Stomach smooth muscle (tissue), 2 donors: Measurements from ENCODE around the gene CD9.

ENCODE experiments used
- H3K27ac ChIP-seq: one replicate; pipeline ENCODE4 v1.7.0; 2013; ENCODE audit warnings: mild to moderate bottlenecking, low read length, inconsistent platforms
- H3K27me3 ChIP-seq, 2 donors: one replicate each; pipeline ENCODE4 v1.7.0; 2013; ENCODE audit warnings: low read length in 2 of 2; ENCODE audit not compliant: insufficient read depth in 2 of 2, control insufficient read depth in 1 of 2
- H3K36me3 ChIP-seq, 2 donors: one replicate each; pipeline ENCODE4 v1.7.0; 2013; ENCODE audit warnings: low read length in 2 of 2; ENCODE audit not compliant: control insufficient read depth in 2 of 2, insufficient read depth in 2 of 2
- H3K4me1 ChIP-seq: one replicate; pipeline ENCODE4 v1.7.0; 2013; ENCODE audit warnings: low read length; ENCODE audit not compliant: control insufficient read depth, insufficient read depth
- H3K4me3 ChIP-seq, 2 donors: one replicate each; pipeline ENCODE4 v1.7.0; 2013; ENCODE audit warnings: low read length in 2 of 2
- H3K9ac ChIP-seq, 2 donors: one replicate each; pipeline ENCODE4 v1.7.0; 2013; ENCODE audit warnings: low read length in 2 of 2, mild to moderate bottlenecking in 1 of 2
- H3K9me3 ChIP-seq, 2 donors: one replicate each; pipeline ENCODE4 v1.7.0; 2013; ENCODE audit warnings: low read length in 2 of 2; ENCODE audit not compliant: control insufficient read depth in 2 of 2
- donor health status: healthy.
- donor health status: Pancreatic carcinoma.

CD9 gene

DNA sequence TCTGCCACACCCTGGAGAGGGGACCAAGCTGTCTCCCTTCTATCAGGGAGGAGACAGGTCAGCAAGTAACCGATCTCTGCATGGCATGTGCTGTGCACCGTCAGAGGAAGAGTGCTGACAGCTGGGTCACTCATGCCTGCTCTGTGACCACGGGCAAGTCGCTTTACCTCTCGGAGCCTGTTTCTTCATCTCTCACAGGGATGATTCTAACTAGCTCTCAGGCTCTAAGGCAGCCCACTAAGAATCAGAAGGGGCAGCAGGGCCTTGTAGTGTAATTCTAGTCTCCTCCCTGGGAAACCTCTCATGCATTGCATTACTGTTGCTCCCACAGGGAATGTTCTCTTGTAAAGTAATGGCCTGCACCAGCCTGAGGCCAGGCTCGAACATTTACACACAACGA is 11.9 kb downstream of the CD9 start:
- Histone ChIP-seq H3K36me3 (peaks cover 0 to 6% of the 10 kb centered on the region in 2 donors), H3K27ac (peak overlapping the region; percentile 98), H3K9ac (peak overlapping the region; percentile 43 to 51)

DNA sequence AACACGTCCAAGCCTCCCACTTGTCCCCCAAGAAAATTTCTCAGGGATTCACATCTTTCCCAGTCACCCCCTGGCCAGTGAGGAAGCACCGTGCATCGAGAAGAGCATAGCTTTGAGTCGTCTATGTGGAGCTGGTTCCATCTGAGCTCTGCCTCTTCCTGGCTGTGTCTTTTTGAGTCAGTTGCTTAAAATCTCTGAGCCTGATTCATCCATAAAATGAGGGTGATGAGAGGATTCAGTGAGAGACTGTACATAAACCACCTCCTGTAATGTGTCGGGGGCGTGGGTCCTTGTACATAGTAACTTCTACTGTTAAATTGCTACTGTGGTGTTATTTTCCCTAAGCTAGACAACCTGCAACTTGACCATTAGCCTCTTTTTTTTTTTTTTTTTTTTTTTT is 13.8 kb downstream of the CD9 start:
- peaks cover 90% of the 10 kb centered on the region for H3K4me1 ChIP-seq
- no peaks in the 10 kb centered on the region for H3K27me3 ChIP-seq
- H3K36me3 ChIP-seq: peaks cover 0 to 6% of the 10 kb centered on the region in 2 donors
- H3K9me3 ChIP-seq: no peaks in the 10 kb centered on the region
- H3K9ac ChIP-seq: peak overlapping the region in 1 of 2 donors; percentile 55
- H3K4me3 ChIP-seq: no peak overlapping the region
- peak overlapping the region; percentile 98 for H3K27ac ChIP-seq

More for the DNA sequence above, 11.9 kb downstream of the CD9 start:
- H3K27me3 ChIP-seq: no peaks in the 10 kb centered on the region
- no peaks in the 10 kb centered on the region for H3K9me3 ChIP-seq
- peak overlapping the region in 1 of 2 donors; percentile 44 for H3K4me3 ChIP-seq
- peaks cover 84% of the 10 kb centered on the region for H3K4me1 ChIP-seq

DNA sequence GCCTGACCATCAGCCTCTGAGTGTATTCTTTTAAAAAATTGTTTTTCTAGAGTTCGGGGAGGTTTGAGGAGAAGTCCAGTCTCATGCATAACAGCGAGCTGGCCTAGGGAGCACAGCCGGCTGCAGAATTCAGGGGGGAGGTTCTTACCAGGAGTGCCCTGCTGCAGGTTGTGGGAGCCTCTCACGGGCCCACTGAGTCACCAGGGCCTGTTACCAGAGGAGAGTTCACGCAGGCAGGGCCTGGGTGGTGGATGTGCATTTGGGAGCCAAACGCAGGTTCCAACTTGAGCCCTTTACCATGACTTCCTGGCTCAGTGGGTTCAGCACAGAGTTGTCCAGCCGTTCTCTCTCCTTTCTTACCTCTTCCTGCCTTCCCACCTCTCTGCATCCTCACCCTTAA is 14.4 kb downstream of the CD9 start:
- Histone ChIP-seq H3K27ac (peak overlapping the region; percentile 98), H3K27me3 (no peaks in the 10 kb centered on the region), H3K36me3 (peaks cover 0 to 4% of the 10 kb centered on the region in 2 donors), H3K9ac (peak overlapping the region; percentile 57 to 80), H3K4me1 (peaks cover 88% of the 10 kb centered on the region), H3K4me3 (peak overlapping the region in 1 of 2 donors; percentile 8), H3K9me3 (no peaks in the 10 kb centered on the region)

DNA sequence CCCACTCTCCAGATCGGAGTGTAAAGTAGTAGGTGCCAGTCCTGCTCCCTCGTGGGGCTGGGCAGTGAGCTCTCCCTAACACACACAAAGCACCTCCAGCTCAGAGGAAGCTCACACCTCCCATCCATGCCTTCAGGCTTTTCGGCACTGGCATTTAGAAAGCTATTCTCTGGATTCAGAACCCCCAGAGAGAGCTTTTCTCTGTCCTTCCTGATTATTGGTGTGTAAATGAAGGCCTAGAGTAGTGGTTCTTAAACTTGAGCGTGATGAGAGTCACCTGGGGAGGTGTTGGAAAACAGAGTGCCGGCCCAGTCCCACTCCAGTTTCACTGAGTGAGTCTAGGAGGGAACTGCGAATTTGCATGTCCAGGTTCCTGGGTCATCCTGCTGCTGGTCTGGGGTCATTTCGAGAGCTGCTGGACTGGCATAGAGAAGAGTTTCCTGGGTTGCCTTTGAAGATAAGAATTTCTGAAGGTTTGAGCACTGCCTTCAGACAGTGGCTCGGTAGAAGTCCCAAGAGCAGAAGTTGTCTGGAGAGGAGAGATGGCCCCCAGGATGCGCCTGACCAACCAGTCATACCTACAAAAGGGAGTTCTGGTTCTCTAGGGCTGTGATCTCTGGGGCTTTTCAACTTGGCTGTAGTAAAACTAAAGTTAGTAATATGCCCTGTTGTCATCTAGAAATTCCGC is 15.1 kb downstream of the CD9 start:
- Histone ChIP-seq H3K9me3 (no peaks in the 10 kb centered on the region), H3K9ac (peak overlapping the region; percentile 57 to 80), H3K27me3 (no peaks in the 10 kb centered on the region), H3K4me3 (peak overlapping the region; percentile 13 to 40), H3K4me1 (peaks cover 89% of the 10 kb centered on the region), H3K36me3 (peaks cover 0 to 5% of the 10 kb centered on the region in 2 donors), H3K27ac (peak overlapping the region; percentile 98)

DNA sequence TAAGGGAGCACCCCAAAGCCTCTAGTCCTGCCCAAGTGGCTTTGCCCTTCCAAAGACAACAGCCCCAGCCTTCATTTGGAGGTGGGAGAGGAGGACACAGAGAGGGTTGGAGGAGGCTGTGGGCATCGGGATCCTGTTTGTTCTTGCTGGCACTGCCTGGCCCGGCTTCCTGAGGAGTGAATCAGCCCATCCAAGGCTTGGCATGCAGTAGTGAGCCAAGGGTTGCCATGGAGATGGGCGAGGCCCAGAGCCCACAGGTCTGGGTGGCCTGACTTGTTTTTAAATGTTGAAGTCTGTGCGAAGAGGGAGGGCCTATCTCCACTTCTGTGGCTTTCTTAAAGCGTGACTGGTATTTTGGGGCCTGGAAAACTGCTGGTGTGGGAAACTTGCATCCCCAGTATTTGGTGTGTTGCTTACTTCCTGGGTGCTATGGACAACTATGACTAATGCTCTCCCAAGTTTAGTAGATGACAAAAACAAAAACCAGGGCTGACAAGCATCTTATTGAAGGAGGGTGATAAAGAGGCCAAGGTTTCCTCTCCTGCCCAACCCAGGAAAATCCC is 15.8 kb downstream of the CD9 start:
- peak overlapping the region; percentile 98 for H3K27ac ChIP-seq
- peak overlapping the region; percentile 62 to 80 for H3K9ac ChIP-seq
- H3K36me3 ChIP-seq: peaks cover 0 to 5% of the 10 kb centered on the region in 2 donors
- no peaks in the 10 kb centered on the region for H3K9me3 ChIP-seq
- H3K27me3 ChIP-seq: no peaks in the 10 kb centered on the region
- peaks cover 90% of the 10 kb centered on the region for H3K4me1 ChIP-seq
- H3K4me3 ChIP-seq: peak overlapping the region; percentile 15 to 40

DNA sequence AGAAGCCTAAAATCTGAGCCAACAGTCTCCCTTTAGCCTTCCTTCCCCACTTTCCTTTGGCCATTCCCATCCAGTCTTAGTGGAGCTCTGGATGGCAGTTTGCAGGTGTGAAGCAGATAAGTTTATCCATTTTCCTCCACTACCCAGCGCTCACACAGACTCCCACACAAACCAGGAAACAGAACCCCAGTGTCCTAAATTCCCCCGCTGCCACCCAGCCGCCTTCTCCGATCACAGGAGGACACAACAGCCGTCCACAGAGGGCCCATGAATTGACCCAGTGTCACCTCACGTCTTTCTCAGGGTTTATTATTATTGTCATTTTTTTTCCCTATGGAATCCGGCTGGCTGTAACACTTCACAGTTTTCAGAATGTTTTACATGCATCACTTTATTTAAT is 16.4 kb downstream of the CD9 start:
- peak overlapping the region; percentile 15 to 40 for H3K4me3 ChIP-seq
- peaks cover 0 to 5% of the 10 kb centered on the region in 2 donors for H3K36me3 ChIP-seq
- peak overlapping the region; percentile 98 for H3K27ac ChIP-seq
- H3K4me1 ChIP-seq: peaks cover 90% of the 10 kb centered on the region
- H3K9ac ChIP-seq: peak overlapping the region; percentile 62 to 80
- H3K27me3 ChIP-seq: no peaks in the 10 kb centered on the region
- H3K9me3 ChIP-seq: no peaks in the 10 kb centered on the region

DNA sequence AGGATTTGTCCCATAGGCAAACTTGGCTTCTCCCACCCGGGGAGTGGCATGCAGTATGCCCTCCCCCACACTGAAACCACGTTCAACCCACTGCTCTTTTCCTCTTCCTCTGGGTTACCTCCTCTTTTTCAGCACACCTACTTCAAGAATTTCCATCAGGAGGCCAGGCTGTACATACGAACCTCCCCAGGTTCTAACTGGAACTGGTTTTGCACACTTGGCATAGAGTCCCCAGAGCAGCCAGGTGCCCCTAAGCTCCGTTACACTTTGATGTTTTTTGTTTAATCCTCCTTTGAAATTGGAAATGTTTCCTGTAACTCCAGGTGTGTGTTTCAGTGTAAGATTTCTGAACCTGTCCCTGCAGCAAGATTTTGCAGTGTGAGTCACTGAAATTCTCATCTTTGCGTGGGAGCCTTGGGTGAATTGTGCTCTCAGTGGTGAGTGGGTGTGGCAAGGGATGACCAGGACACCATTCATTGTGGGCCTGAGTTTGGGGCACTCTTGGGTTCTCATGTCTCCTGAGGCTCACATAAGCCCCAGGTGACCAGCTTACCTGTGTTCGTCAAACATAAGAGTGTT is 18.2 kb downstream of the CD9 start:
- Histone ChIP-seq H3K27ac (peak overlapping the region; percentile 98), H3K4me1 (peaks cover 92% of the 10 kb centered on the region), H3K4me3 (no peak overlapping the region), H3K36me3 (peaks cover 0 to 2% of the 10 kb centered on the region in 2 donors), H3K9ac (no peak overlapping the region), H3K9me3 (no peaks in the 10 kb centered on the region), H3K27me3 (no peaks in the 10 kb centered on the region)

DNA sequence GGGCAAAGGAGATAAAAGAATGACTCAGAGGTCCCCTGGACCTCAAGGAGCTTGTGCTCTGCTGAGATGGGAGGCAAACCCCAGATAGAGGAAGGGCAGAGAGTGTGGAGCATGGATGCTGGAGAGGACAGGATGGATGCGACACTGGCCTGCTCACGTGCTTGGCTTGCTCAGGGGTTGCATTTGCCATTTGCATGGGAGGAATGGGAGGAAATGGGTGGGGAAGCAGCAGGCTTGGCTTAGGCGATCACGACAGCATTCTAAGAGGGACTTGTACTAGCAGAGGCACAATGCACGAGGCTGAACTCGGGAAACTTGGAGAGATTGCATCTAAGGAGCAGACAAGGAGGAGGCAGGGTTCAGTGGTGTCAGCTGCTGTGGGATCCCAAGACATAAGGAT is 19.8 kb downstream of the CD9 start:
- Histone ChIP-seq H3K9ac (peak overlapping the region in 1 of 2 donors; percentile 68), H3K27me3 (no peaks in the 10 kb centered on the region), H3K4me1 (peaks cover 93% of the 10 kb centered on the region), H3K4me3 (peak overlapping the region in 1 of 2 donors; percentile 35), H3K27ac (peak overlapping the region; percentile 98), H3K36me3 (peaks cover 4 to 5% of the 10 kb centered on the region in 2 donors), H3K9me3 (no peaks in the 10 kb centered on the region)

DNA sequence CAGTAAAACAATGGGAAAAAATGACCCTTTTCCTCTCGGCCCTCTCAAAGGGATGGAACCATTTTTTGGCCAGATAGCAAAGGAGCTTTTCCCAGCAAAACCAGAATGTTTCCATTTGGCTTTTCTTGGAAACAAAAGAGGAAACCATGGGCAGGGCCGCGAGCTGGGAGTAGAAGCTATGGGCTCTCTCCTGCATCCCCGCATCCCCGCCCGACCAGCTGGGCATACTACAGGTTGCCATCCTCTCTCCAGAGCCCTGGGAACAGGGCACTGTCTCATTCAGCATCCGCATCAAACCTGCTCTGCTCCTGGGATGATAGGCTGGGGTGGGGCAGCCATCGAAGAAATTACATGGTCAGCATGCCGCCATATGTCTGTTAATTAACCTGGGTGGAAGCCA is 20.9 kb downstream of the CD9 start:
- Histone ChIP-seq H3K27ac (peak overlapping the region; percentile 98), H3K4me1 (peaks cover 93% of the 10 kb centered on the region)

DNA sequence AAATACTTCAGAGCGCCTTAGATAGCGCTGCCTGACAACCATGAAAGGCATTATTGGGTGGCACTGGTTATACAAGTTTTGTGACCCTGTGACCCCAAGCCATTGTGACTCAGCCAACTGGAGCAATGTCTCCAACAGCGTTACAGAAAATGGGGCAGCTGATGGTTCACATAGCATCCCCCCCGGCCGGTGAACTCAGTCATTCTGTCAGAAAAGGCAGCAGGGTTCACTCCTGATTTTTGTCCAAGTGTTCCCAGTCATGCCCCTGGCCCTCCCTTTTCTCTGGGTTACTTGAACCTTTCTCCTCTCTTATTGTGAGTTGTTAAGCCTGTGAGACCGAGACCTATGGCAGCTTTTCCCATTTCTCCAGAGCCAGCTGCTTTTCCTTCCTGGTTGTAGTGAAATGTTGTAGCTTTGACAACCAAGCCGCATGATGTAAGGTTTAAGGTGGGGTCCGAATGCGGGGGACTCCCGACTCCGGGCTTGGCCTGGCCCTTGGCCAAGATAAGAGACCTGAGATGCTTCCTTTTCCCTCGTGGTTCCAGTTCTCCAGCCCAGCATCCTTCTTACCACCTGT is 22.0 kb downstream of the CD9 start:
- Histone ChIP-seq H3K27ac (peak overlapping the region; percentile 98), H3K9ac (peak overlapping the region in 1 of 2 donors; percentile 4), H3K27me3 (no peaks in the 10 kb centered on the region), H3K36me3 (peaks cover 9 to 10% of the 10 kb centered on the region in 2 donors), H3K4me1 (peaks cover 93% of the 10 kb centered on the region), H3K9me3 (no peaks in the 10 kb centered on the region), H3K4me3 (peak overlapping the region in 1 of 2 donors; percentile 15)

More for the DNA sequence above, 20.9 kb downstream of the CD9 start:
- H3K36me3 ChIP-seq: peaks cover 9 to 10% of the 10 kb centered on the region in 2 donors
- no peak overlapping the region for H3K4me3 ChIP-seq
- H3K9me3 ChIP-seq: no peaks in the 10 kb centered on the region
- no peak overlapping the region for H3K9ac ChIP-seq
- no peaks in the 10 kb centered on the region for H3K27me3 ChIP-seq
